GM19372 (cell line): ENCODE data around the gene COL6A1.
"Not testable (repeated sequence)": the region's sequence is repeated elsewhere in the genome, so short reads cannot be mapped to it uniquely, and the experiment has no call there.

ENCODE experiments used
- ATAC-seq: cut with Tn5 transposase; IDR thresholded peaks from one replicate; pipeline ENCODE4 v1.9.1; 2021; ENCODE audit warnings: mild to moderate bottlenecking, low read depth, moderate library complexity; ENCODE audit not compliant: unreplicated experiment

COL6A1 gene

DNA sequence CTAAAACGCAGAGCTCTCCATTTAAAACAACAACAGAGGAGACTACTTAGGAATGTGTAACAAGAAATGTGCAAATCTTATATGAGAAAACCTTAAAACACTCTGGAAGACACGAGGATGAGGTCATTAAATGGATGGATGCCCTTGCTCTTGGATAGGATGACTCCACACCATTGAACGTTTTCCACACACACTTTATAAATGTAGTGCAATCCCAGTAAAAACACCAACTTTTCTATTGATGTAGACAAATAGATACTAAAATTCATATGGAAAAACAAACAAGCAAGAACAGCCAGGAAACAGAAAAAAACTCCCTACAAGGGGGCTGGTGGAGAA lies 18.4 kb upstream of the COL6A1 start:
- ATAC-seq: no peak

DNA sequence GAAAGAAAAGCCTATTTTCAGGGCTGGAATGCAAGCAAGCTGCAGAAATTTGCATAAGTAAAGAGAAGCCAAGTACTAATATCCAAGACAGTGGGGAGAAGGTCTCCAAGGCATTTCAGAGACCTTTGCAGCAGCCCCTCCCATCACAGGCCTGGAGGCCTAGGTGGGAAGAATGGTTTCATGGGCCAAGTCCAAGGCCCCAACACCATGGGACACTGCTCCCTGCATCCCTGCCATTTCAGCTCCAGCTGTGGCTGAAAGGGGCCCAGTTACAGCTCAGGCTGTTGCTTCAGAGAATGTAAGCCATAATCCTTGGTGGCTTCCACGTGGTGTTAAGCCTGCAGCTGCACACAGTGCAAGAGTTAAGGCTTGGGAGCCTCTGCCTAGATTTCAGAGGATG lies 16.9 kb upstream of the COL6A1 start:
- ATAC-seq: no peak

DNA sequence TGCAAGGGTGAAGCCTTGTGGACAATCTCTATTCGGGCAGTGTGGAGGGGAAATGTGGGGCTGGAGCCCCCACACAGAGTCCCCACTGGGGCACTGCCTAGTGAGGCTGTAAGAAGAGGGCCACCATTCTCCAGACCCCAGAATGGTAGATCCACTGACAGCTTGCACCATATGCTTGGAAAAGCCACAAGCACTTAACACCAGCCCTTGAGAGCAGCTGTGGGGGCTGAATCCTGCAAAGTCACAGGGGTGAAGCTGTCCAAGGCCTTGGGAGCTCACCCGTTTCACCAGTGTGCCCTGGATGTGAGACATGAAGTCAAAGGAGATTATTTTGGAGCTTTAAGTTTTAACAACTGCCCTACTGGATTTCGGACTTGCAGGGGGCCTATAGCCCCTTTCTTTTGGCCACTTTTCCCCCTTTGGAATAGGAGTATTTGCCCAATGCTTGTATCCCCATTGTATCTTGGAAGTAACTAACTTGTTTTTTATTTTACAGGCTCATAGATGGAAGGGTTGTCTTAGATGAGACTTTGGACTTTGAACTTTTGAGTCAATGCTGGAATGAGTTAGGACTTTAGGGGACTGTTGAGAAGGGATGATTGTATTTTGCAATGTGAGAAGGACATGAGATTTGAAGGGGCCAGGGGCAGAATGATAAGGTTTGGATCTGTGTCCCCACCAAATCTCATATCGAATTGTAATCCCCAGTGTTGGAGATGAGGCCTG lies 16.3 kb upstream of the COL6A1 start:
- no peak for ATAC-seq

DNA sequence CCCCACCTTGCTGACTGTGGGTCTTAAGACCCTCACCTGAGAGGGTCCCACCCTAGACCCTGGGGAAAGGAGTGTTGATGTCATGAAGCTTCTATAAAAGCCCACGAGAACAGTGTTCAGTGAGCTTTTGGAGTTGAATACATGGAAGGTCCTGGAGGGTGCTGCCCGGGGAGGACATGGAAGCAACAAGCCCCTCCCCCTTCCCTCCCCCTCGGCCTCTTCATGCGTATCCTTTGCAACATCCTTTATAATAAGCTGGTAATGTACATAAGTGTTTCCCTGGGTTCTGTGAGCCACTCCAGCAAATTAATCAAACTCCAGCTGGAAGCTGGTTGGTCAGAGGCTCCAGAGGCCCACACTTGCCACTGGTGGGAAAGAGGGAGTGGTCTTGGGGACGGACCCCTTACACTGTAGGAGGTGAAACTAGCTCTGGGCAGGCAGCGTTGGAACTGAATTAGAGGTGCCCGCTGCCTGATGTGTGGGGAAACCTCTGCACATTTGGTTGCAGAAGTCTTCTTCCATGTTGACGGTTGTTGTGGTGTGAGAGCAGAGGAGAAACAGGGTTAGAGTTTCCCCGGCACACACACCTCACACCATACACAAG lies 14.7 kb upstream of the COL6A1 start:
- ATAC-seq: no peak

DNA sequence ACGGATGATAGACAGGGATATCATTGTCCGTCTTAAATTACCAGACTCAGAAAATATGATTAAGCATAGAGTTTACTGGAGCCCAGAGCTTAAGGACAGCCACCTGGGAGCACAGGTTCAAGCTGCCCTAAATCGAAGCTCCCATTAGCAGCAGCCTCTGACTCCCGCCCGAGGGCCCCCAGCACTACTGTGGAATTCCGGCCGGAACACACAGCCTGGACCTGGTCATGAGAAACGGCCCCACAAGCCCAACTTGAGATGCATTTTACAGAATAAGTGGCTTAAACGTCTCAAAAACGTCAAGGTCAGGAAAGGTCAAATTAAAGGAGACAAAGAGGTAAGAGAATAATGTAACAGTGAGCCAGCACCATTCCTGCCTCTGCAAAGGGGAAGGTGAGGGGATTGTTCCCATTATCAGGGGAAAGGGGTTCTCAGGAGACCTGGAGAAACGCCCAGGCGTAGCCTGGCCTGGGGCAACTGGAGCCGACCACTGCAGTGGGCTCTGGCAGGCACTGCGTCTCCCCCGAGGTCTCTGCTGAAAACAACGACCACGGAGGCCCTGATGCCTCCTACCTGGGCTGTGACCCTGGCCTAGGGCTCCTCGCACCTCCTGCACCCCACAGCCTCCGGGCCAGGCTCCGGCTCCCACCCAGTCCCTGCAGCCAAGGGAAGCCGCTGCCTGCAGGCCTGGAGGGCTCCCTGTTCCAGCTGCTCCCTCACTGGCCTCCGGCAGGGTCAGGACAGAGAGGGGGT lies 11.5 kb upstream of the COL6A1 start:
- no peak for ATAC-seq

DNA sequence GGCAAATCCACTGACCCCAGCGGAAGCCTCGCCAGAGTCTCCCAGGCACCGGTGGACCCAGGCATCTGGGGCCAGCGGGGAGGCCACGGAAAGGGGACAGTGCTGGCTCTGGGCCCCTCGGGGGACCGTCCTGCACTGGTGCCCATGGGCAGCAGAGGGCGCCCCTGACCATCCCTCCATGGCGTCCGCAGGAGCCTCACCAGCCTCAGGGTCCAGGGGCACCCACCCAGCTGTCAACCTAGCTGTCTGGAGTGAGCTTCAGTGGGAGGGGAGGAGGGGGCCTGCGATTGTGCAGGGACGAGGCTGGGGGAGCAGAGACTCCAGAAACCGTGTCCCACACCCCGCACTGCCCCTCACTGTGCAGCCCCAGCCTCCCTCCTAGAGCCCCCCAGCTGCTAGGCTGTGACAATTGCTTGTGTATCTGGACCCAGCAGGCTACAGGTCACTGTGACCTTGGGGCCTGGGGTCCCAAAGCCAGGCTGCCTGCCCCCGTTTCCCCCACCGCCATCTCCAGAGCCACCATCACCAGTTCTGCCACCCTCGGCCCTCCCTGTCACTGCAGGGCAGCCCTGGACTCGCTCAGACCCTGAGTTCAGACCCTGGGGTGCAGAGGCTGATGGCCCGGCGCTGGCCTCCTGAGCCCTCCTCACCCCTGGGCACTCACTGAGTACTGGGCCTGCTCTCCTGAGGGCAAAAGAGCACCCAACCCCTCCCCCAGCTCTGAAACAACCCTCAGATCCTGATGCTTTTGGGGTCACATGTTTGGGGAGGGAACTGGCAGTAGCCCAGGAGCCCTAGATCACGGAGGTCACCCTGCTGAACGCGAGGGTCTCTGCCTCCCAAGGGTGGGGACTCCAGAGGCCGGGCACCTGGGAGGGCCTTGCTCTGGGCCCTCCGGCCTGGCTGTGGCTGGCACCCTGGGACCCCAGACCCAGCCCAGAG lies 10.6 kb upstream of the COL6A1 start:
- ATAC-seq: no peak

DNA sequence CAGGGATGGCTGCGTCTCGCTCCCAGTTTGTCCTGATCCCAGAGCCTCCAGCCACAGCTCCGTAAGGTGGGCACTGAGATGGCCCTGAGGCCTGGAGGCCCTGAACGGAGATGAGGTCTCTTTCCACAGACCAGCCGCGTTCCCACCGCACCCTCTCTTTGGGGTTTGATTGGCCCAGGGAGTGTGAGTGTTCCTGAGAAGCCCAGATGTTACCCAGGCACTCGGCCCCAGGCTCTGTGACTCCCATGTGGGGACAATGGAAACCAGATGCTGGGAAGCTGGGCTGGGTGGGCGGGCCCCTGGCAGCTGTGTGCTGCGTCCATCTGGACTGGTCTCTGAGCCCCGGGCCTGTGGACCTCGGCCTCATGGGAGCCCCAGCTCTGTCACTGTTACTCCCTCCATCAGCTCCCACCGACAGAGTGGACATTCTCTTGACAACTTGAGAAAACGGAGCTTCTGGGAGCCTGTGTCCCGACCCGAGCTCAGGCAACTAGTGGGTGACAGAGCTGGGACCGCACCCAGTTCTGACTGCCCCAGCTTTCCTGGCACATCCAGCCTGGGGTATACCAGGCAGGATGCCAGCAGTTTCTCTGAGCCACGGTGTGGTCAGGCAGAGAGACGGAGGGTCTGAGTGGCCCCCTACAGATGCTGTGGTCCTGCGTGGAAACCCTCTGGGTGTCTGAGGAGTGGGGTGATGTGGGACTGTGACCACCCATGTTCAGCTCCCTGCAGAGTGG lies 9.8 kb upstream of the COL6A1 start:
- no peak for ATAC-seq

DNA sequence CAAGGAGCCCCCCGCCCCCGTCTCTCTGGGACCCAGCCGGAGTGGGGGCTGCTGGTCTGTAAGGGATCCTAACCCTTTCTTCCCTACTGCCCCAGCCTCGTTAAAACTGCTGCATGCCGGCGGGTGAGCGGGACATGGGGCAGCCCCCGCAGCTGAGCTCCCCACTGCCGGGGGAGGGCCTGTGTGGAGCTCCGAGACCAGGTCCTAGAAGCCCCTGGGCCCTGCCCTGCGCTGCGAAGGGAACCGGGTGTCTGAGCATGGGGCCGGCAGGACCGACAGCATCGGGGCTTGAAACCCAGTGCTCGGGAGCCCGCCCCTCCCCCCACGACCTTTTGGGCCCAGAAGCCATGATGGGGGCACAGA lies 9.2 kb upstream of the COL6A1 start:
- ATAC-seq: no peak

DNA sequence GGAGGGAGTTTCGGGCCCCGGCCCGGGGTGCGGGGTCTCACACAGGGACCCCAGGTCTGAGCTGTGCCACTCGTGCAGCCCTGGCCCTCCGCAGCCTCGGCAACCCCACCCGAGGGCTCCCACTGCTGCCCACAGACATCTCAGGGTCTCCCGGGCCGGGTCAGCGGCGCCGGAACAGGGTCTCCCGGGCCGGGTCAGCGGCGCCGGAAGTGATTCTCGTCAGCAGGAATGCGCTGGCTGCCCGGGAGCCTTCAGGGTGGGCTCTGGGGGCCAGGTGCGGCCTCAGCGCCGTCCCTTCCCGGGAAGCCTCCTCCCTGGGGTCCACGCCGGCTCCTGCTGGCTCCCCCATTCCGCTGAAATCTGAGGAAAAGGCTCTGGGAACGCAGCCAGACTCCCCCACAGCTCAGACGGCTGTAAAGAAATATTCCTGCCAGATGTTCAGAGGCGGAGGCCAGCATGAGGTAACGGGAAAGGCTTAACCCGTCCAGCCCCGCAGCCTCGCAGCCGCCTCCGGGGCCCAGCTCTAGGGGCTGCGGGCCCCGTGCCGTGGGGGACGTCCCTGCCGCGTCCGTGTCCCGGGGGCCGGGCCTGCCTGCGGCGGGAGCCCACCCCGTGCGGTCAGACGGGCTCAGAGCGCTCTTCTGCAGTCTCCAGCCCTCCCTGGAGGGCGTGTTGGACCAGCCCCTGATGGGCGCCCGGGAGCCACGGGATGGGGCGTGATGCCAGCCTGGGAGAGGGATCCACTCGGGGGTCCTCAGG lies 8.7 kb upstream of the COL6A1 start:
- ATAC-seq: no peak

DNA sequence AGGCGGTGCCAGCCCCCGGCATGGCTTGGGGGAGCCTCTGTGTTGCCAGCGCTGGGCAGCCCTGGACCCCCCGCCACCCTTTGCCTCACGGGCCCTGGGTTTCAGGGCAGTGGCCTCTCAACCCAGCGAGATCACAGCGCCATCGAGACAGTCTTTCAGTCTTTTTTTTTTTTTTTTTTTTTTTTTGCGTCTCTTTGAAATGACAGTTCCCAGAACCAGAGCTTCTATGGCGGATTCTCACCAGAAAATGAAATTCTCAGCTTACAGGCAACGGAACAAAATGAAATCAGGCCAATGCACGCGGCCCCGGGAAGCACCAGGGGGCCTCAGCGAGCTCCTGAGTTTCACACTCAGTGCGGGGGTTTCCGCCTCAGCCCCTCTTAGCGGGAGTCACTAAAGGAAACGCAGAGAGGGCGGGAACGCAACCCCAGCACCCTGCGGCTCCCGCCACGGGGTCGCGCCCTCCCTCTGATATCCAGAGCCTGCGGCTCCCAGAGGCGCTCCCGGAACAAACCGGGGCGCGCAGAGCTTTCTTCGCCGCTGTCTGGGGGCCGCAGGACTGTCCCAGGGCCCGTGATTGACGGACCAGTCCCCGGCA lies 8.0 kb upstream of the COL6A1 start:
- ATAC-seq: no peak

DNA sequence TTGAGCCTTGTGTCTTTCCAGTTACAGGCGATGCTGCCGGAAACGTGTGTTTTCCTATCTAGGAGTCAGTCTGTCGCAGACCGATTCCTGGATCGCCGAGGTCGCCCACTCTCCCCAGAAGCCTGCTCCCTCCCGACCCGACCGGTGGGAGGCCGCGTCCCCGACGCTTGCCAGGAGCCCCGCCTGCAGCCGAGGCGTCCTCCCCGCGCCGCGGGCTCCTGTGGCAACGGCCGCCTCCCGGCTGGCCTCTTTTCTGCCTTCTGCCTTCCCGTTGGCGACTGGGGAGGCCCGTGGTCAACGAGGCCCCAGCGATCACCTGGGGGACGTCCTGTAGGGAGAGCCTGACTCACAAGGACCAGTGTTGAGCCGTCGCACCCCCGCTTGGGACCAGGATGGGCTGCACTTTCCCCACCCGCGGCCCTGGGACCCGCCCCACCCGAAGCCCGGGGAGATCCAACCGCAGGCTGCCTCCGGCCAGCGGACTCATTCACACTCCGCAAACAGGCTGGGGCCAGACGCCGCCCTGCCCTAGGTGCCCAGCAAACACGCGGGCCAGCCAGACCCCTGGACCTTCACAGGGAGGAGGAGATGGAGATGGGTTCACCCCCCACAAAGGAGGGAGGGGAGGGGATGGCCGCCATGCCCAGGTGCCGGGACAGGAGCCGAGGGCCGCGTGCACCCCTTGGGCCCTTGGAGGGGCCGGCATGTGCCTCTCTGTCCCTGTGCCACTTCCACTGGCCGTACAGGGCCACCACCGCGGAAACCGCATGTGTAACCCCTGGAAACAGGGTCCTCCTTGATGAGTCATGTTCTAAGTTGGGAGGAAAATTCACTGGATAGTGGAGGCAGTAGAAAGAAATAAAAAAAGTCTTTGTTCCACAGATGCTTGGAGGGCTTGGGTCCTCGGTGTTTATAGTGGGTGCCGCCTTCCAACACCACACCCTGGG lies 7.2 kb upstream of the COL6A1 start:
- ATAC-seq: no peak

DNA sequence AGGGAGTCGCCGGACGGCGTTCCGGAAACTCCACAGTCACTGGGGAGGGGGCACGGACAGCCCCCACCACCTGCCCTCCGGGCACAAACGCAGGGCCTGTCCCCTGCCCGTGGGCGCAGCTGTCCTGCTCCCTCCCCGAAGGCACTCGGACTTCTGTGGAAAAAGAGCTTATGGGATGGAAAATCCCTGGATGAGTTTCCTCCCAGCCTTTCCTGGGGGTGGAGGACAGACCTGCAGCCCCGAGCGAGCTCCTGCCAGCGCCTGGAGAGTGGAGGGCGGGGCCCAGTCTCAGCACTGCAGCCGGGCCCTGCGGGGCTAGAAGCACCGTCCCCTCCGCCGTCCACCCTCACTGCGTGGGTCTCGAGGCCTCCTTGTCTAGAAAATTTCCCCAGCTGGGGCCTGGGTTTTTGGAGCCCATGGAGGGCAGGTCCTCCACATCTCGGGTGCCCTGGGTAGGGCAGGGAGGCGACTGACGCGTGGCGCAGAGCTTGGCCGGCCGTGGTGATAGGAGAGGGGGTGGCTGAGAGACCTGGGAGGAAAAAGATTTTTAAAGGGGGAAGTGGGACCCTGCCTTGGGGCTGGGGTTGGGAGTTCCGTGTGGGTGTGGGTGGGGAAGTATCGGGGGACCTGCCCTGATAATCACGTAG lies 6.4 kb upstream of the COL6A1 start:
- ATAC-seq: no peak

DNA sequence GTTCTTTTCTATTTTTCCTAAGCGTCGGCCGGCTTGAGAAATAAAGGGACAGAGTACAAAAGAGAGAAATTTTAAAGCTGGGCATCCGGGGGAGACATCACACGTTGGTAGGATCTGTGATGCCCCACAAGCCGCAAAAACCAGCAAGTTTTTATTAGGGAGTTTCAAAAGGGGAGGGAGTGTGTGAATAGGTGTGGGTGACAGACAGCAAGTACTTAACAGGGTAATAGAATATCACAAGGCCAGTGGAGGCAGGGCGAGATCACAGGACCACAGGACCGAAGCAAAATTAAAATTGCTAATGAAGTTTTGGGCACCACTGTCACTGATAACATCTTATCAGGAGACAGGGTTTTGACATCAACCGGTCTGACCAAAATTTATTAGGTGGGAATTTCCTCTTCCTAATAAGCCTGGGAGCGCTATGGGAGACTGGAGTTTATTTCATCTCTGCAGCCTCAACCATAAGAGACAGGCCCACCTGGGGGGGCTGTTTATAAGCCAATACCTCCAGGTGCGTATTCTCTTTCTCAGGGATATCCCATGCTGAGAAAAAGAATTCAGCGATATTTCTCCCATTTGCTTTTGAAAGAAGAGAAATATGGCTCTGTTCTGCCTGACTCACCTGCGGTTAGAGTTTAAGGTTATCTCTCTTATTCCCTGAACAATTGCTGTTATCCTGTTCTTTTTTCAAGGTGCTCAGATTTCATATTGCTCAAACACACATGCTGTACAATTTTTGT lies 5.7 kb upstream of the COL6A1 start:
- not testable (repeated sequence) for ATAC-seq

DNA sequence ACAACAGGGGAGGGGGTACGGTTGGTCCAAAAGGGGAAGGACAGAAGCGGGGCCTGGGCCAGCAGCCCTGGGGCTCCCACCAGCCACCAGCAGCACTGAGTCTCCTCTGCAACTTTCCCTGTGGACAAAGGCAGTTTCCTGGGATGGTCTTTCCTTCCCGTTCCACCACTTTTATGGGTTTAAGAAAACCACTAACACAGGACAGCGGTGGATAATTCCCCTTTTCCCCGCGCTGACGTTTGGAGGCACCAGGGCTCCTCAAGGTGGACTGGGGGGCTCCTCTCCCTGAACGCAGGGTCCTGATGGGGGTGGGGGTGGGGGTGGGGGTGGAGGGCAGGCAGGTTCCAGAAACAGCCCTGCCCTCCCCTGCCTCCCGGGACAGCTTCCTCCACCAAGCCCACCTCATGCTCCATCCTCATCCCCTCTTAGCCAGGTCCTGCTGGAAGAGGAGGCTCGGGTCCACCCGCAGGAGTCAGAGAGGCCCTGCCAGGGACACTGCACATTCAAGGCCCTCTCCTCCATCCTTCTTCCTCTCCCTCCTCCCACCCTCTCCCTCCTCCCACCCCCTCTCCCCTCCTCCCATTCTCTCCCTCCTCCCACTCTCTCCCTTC lies 4.8 kb upstream of the COL6A1 start:
- no peak for ATAC-seq

DNA sequence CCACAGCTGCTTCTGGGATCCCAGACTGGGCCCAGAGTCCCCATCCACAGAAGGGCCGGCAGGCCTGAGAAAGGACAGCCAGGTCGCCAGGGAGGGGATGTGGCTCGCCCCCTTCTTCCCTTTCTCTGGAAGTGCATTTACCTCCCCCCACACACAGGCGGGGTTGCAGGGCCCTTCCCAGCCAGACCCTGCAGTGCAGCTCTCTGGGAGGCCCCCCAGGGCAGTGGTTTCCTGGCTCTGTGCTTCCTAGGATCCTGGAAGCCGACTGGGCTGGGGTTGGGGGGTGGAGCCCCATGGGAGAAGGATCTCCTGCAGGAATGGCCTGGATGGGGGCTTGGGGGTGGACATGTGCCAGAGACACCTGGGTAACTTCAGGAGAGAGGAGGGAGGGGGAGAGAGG lies 4.2 kb upstream of the COL6A1 start:
- no peak for ATAC-seq

DNA sequence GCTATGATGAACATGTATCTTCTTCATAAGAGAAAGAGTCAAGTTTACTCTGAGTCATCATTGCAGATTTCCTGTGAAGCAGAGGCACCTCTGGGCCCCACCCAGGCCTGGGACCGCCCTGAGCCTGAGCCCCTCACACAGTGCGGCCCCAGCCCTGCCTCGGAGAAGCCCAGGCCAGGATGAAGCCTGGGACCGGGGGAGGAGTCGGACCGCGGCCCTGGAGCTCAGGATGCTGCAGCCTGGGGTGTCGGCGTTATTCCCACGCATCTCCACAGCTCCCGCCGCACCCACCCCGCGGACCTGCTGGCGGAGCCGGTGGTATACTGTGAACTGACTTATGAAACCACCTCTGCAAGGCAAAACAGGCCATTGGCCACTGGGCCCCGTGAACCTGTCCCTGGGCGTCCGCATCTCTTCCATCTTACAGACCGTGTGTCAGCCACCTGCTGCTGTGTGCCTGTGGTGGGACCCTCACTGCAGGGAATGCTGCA lies 2.4 kb upstream of the COL6A1 start:
- no peak for ATAC-seq
